Suprapubic skin (tissue), 3 donors: ENCODE results near the gene CCDC69.

Source experiments
- CTCF ChIP-seq, 2 donors: fragments of 200-600 bp in 1 of 2; fragments of 450-650 bp in 1 of 2; sonication (generic) in 1 of 2; IDR thresholded peaks; one replicate each; pipeline ENCODE4 v1.5.1; 2016 to 2019; ENCODE audit warnings: antibody characterized with exemption in 2 of 2, mild to moderate bottlenecking in 1 of 2, moderate library complexity in 1 of 2
- POLR2AphosphoS5 ChIP-seq, 3 donors: sonication (generic); formaldehyde crosslinking; IDR thresholded peaks; one replicate each; pipeline ENCODE4 v1.6.1; 2017; ENCODE audit warnings: antibody characterized with exemption in 3 of 3

- TF ChIP-seq CTCF (IDR thresholded peaks at IDR 0.05) (no peak), POLR2AphosphoS5 (IDR thresholded peaks at IDR 0.05) (no peak)
Measured at GRCh38 chr5:151257731-151258181, 33.9 kb upstream of the CCDC69 start.
